Esophagus muscularis mucosa (tissue), 4 donors: ENCODE measurements around the gene PPARG. TPM values are rescaled to one million over a fixed set of nuclear protein-coding genes. Genes with fewer than 3 reads are reported as not detected.

Experiments
- DNase-seq: peaks from one replicate; pipeline ENCODE4 v3.0.0-alpha.2; 2017; ENCODE audit errors: extremely low spot score
- H3K27ac ChIP-seq, 4 donors: fragments of 200-600 bp; sonication (generic); replicated peaks in 1 of 4; 1 replicate in 3 of 4; 2 replicates in 1 of 4; pipeline ENCODE4 v1.5.1; 2016 to 2019; ENCODE audit warnings: mild to moderate bottlenecking in 1 of 4
- H3K27me3 ChIP-seq, 4 donors: fragments of 200-600 bp; sonication (generic); one replicate each; pipeline versions ENCODE4 v1.5.1 to v1.6.0; 2016 to 2019
- H3K36me3 ChIP-seq, 4 donors: fragments of 200-600 bp; sonication (generic); one replicate each; pipeline ENCODE4 v1.5.1; 2016 to 2019
- H3K4me1 ChIP-seq, 4 donors: fragments of 200-600 bp; sonication (generic); one replicate each; pipeline ENCODE4 v1.5.1; 2016 to 2019
- H3K4me3 ChIP-seq, 4 donors: fragments of 200-600 bp; sonication (generic); 1 replicate in 2 of 4; 2 replicates in 2 of 4; pipeline ENCODE4 v1.5.1; 2016 to 2019; ENCODE audit warnings: mild to moderate bottlenecking in 4 of 4, moderate library complexity in 1 of 4
- H3K9me3 ChIP-seq, 4 donors: fragments of 200-600 bp; sonication (generic); 1 replicate in 3 of 4; 2 replicates in 1 of 4; pipeline ENCODE4 v1.5.1; 2016 to 2019
- EP300 ChIP-seq: sonication (generic); formaldehyde crosslinking; IDR thresholded peaks from one replicate; pipeline ENCODE4 v1.6.1; 2017; ENCODE audit warnings: antibody characterized with exemption
- POLR2A ChIP-seq: fragments of 450-650 bp; IDR thresholded peaks from one replicate; pipeline ENCODE4 v1.6.1; 2017; ENCODE audit warnings: antibody characterized with exemption, moderate library complexity, mild to moderate bottlenecking, low read depth
- POLR2AphosphoS5 ChIP-seq, 2 donors: sonication (generic); formaldehyde crosslinking; IDR thresholded peaks; one replicate each; pipeline ENCODE4 v1.6.1; 2017; ENCODE audit warnings: antibody characterized with exemption in 2 of 2
- WGBS: methylation state at CpG from one replicate; pipeline ENCODE4 v1.1.5; 2018; 5-methylcytosine and 5-hydroxymethylcytosine counted together
- intact Hi-C: fragments of 100-400 bp; cut with DNase I; formaldehyde crosslinking; loops from one replicate; pipeline ENCODE4 v1.15.1; 2023
- total RNA-seq, 4 donors: library from RNA; depleted of rRNA; stranded (reverse); fragments of >200 nt; gene quantifications; one replicate each; pipeline versions ENCODE4 v1.1.0 to v1.2.1, GENCODE V29; 2016
- TF ChIP-seq, protein P1 (sequence below), 3 experiments: fragments of 200-600 bp in 2 of 3; fragments of 450-650 bp in 1 of 3; sonication (generic) in 2 of 3; IDR thresholded peaks; one replicate each; pipeline ENCODE4 v1.5.1; 2017 to 2019; ENCODE audit warnings: antibody characterized with exemption in 3 of 3, mild to moderate bottlenecking in 2 of 3, moderate library complexity in 1 of 3

PPARG gene
- total RNA-seq = 10 to 100 TPM in 1 of 4 donors, 1 to 10 TPM in 3; 3.7 to 10.6 (median 8.8) TPM

GRCh38 chr3:12288182-12289129 is at the start of gene PPARG:
Gene PPARG (plus strand): TSS chr3:12289070. CDS start chr3:12379712, 90,642 bp downstream.
- DNase-seq = no peak
- peak within 1 kb of the TSS; percentile 67 to 79 (median 74) for H3K27ac ChIP-seq
- peaks cover 0 to 6% (median 4%) of the 10 kb centered on the region in 4 donors for H3K9me3 ChIP-seq
- H3K4me3 ChIP-seq = peak within 1 kb of the TSS; percentile 57 to 69 (median 65)
- intact Hi-C loops = loop anchor here (10.0 kb wide), 1 partner anchor 186 kb away; no protein-coding TSS in a partner anchor
- peaks cover 0 to 42% (median 4%) of the 10 kb centered on the region in 4 donors for H3K27me3 ChIP-seq
- WGBS = 1% methylated on average over 38 of the region's 87 CpGs
- H3K4me1 ChIP-seq = peaks cover 5 to 20% (median 17%) of the 10 kb centered on the region in 4 donors
- H3K36me3 ChIP-seq = no peaks in the 10 kb centered on the region
- TF ChIP-seq, protein P1, sequence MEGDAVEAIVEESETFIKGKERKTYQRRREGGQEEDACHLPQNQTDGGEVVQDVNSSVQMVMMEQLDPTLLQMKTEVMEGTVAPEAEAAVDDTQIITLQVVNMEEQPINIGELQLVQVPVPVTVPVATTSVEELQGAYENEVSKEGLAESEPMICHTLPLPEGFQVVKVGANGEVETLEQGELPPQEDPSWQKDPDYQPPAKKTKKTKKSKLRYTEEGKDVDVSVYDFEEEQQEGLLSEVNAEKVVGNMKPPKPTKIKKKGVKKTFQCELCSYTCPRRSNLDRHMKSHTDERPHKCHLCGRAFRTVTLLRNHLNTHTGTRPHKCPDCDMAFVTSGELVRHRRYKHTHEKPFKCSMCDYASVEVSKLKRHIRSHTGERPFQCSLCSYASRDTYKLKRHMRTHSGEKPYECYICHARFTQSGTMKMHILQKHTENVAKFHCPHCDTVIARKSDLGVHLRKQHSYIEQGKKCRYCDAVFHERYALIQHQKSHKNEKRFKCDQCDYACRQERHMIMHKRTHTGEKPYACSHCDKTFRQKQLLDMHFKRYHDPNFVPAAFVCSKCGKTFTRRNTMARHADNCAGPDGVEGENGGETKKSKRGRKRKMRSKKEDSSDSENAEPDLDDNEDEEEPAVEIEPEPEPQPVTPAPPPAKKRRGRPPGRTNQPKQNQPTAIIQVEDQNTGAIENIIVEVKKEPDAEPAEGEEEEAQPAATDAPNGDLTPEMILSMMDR (IDR thresholded peaks at IDR 0.05) = no peak
- peak in 1 of 2 donors; percentile 55 for TF ChIP-seq POLR2AphosphoS5 (IDR thresholded peaks at IDR 0.05)

DNA sequence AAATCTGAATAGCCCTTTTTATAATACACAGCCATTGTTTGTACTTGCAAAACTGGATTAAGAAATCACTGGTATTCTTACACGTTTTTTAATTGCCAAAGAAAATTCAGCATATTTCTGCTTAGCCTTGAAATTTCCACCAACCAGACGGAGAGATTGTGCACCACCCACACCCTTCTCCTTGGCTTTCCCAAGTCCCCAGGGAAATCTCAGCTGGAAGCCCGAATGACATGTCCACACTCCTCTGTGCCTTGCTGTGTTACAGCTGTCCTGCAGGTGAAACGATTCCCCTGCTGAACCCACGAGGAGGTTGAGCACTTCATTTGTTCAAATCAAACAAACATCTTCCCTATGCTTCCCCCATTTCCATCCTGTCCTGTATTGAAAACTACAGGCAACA is 49.6 kb upstream of the PPARG start:
- Histone ChIP-seq H3K4me1 (peaks cover 0 to 13% (median 9%) of the 10 kb centered on the region in 4 donors), H3K27me3 (peaks cover 0 to 7% (median 0%) of the 10 kb centered on the region in 4 donors), H3K27ac (no peak overlapping the region), H3K9me3 (peaks cover 0 to 3% (median 0%) of the 10 kb centered on the region in 4 donors), H3K4me3 (no peak overlapping the region), H3K36me3 (no peaks in the 10 kb centered on the region)
- no peak for DNase-seq
- no peak for TF ChIP-seq POLR2AphosphoS5 (IDR thresholded peaks at IDR 0.05)
- no peak for TF ChIP-seq POLR2A
- TF ChIP-seq, protein P1 (IDR thresholded peaks at IDR 0.05) = no peak
- no peak for TF ChIP-seq EP300
- intact Hi-C loops = no loop called here
- 50% methylated on average over 5 of the region's 5 CpGs for WGBS

- Histone ChIP-seq H3K36me3 (no peaks in the 10 kb centered on the region), H3K27me3 (peaks cover 0 to 7% (median 0%) of the 10 kb centered on the region in 4 donors), H3K9me3 (peaks cover 0 to 3% (median 0%) of the 10 kb centered on the region in 4 donors), H3K4me3 (no peak overlapping the region), H3K4me1 (no peaks in the 10 kb centered on the region), H3K27ac (no peak overlapping the region)
- WGBS = 89% methylated on average over 2 of the region's 2 CpGs
- TF ChIP-seq POLR2A = no peak
- TF ChIP-seq EP300 = no peak
- no peak for TF ChIP-seq POLR2AphosphoS5 (IDR thresholded peaks at IDR 0.05)
- TF ChIP-seq, protein P1 (IDR thresholded peaks at IDR 0.05) = no peak
- DNase-seq = no peak
- intact Hi-C loops = no loop called here
Measured at GRCh38 chr3:12242772-12243171, 46.1 kb upstream of the PPARG start.

DNA sequence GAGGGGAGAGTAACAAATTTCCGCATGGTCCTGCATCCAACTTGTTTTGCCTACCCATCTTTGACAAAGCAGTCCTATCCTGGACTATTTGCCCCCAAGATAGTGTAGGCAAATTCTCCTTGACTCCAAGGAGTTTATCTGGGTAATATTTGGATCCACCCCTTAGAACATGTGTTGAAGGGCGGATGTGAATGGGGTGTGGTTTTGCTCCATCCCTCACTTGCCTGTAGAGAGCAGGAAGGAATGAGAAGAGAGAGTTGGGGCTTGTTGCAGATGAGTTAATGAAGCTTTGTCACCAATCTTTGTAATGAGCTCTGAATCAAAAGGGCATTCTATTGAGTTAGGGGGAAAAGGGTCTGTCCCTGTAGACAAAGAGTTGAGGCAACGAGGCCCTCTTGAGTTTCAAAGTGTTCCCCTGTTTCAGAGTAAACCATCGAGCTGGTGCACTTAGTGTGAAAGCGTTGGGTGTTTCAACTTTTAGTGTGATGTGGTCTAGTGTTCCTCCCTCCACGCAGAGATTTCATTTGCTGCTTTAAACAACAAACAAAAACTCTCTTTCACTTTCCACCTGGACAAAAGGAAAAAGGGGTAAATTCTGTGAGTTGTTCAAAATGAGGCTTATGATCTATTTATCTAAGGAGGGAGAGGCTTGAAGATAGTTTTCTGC is 42.2 kb upstream of the PPARG start:
- DNase-seq = no peak
- Histone ChIP-seq H3K9me3 (peaks cover 0 to 19% (median 10%) of the 10 kb centered on the region in 4 donors), H3K4me1 (no peaks in the 10 kb centered on the region), H3K36me3 (no peaks in the 10 kb centered on the region), H3K27ac (no peak overlapping the region), H3K27me3 (peaks cover 0 to 7% (median 0%) of the 10 kb centered on the region in 4 donors), H3K4me3 (no peak overlapping the region)
- intact Hi-C loops = no loop called here
- 81% methylated on average over 6 of the region's 6 CpGs for WGBS
- TF ChIP-seq, protein P1 (IDR thresholded peaks at IDR 0.05) = no peak
- TF ChIP-seq EP300 (no peak), POLR2AphosphoS5 (IDR thresholded peaks at IDR 0.05) (no peak), POLR2A (no peak)
